22Rv1 (cell line): Measurements from ENCODE around the gene PEAK1.

ENCODE experiments used
- ZFX ChIP-seq: fragments of 450-650 bp; IDR thresholded peaks from 2 replicates; pipeline ENCODE4 v1.6.1; 2017; ENCODE audit warnings: antibody characterized with exemption, borderline replicate concordance
- TF ChIP-seq, protein P1 (sequence below): fragments of 450-650 bp; IDR thresholded peaks from 2 replicates; pipeline ENCODE4 v1.5.1; 2017; ENCODE audit warnings: mild to moderate bottlenecking

DNA sequence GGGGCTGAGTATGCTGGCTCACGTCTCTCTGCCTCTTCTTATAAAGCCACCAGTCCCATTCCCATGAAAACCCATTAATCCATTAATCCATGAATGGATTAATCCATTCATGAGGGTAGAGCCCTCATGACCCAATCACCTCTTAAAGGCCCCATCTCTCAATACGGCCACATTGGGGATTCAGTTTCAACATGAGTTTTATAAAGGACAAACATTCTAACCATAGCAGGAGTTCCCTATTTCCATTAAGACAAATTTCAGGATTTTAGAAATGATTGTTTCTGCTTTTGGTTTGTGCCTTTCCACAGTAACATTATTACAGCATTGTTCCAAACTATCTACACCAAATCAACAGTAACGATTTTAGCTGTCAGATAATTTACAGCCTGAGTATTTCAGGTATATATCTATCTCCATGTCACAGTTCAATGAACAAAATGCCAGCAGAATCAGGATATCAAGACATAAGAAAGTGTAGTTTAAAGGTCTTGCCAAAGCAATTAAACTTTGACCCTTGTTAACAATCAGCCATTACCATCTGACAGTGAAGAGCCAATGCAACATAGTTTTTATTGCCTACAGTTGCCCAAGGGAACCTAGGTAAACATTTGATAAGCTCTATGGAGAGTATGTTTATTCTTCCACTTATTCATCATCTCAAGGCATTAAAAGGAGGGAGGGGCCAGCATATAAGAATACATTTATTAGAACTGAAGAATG, 352.8 kb downstream of the PEAK1 start:
- TF ChIP-seq, protein P1, sequence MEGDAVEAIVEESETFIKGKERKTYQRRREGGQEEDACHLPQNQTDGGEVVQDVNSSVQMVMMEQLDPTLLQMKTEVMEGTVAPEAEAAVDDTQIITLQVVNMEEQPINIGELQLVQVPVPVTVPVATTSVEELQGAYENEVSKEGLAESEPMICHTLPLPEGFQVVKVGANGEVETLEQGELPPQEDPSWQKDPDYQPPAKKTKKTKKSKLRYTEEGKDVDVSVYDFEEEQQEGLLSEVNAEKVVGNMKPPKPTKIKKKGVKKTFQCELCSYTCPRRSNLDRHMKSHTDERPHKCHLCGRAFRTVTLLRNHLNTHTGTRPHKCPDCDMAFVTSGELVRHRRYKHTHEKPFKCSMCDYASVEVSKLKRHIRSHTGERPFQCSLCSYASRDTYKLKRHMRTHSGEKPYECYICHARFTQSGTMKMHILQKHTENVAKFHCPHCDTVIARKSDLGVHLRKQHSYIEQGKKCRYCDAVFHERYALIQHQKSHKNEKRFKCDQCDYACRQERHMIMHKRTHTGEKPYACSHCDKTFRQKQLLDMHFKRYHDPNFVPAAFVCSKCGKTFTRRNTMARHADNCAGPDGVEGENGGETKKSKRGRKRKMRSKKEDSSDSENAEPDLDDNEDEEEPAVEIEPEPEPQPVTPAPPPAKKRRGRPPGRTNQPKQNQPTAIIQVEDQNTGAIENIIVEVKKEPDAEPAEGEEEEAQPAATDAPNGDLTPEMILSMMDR: no peak
- no peak for TF ChIP-seq ZFX
